ENCODE measurements around the gene HOXD3. TPM values are rescaled to one million over a fixed set of nuclear protein-coding genes. Genes with fewer than 3 reads are reported as not detected.
A peak's percentile ranks its signal among the peaks of the same experiment; 100 is the strongest.

HOXD3 gene
- total RNA-seq: 1.1 and 2.1 TPM in 2 replicates

GRCh38 chr2:176156807-176157498, at the start of gene HOXD3:
TSS of gene HOXD3 (plus strand) at chr2:176157307. CDS start at chr2:176169115, 11,808 bp downstream.
- Histone ChIP-seq H3K36me3 (ENCODE audit: insufficient read depth, low read length) (no peaks in the 10 kb centered on the region), H3K4me1 (ENCODE audit: insufficient read depth, low read length) (peaks cover 5% of the 10 kb centered on the region), H3K27ac (ENCODE audit: low read depth, low read length) (no peak within 1 kb of the TSS), H3K79me2 (ENCODE audit: insufficient read depth, low read length) (no peaks in the 10 kb centered on the region), H3K9me3 (ENCODE audit: low read depth, low read length) (no peaks in the 10 kb centered on the region), H3K27me3 (ENCODE audit: insufficient read depth, low read length) (peaks cover 30% of the 10 kb centered on the region), H3K4me3 (ENCODE audit: insufficient read depth, low read length) (no peak within 1 kb of the TSS), H3K4me2 (ENCODE audit: insufficient read depth, low read length) (no peak within 1 kb of the TSS), H2AFZ (ENCODE audit: low read length) (no peak within 1 kb of the TSS), H4K20me1 (ENCODE audit: insufficient read depth, low read length) (no peaks in the 10 kb centered on the region)
- no peak for DNase-seq (ENCODE audit: insufficient read length, low spot score, missing footprints)
- TF ChIP-seq CTCF (IDR thresholded peaks at IDR 0.05; ENCODE audit: extremely low read depth, low read depth, low read length): no peak

GRCh38 chr2:176107731-176108181, 49.4 kb upstream of the HOXD3 start:
- Histone ChIP-seq H2AFZ (ENCODE audit: low read length) (no peak overlapping the region), H3K4me2 (ENCODE audit: insufficient read depth, low read length) (no peak overlapping the region), H3K4me3 (ENCODE audit: insufficient read depth, low read length) (no peak overlapping the region), H3K36me3 (ENCODE audit: insufficient read depth, low read length) (no peaks in the 10 kb centered on the region), H3K79me2 (ENCODE audit: insufficient read depth, low read length) (no peaks in the 10 kb centered on the region), H3K4me1 (ENCODE audit: insufficient read depth, low read length) (peaks cover 3% of the 10 kb centered on the region), H3K27ac (ENCODE audit: low read depth, low read length) (no peak overlapping the region), H4K20me1 (ENCODE audit: insufficient read depth, low read length) (no peaks in the 10 kb centered on the region), H3K9me3 (ENCODE audit: low read depth, low read length) (no peaks in the 10 kb centered on the region), H3K27me3 (ENCODE audit: insufficient read depth, low read length) (peaks cover 91% of the 10 kb centered on the region)
- TF ChIP-seq CTCF (IDR thresholded peaks at IDR 0.05; ENCODE audit: extremely low read depth, low read depth, low read length): no peak
- DNase-seq (ENCODE audit: insufficient read length, low spot score, missing footprints): no peak

- no peaks in the 10 kb centered on the region for H3K4me1 ChIP-seq (ENCODE audit: insufficient read depth, low read length)
- H4K20me1 ChIP-seq (ENCODE audit: insufficient read depth, low read length): no peaks in the 10 kb centered on the region
- no peak overlapping the region for H3K4me3 ChIP-seq (ENCODE audit: insufficient read depth, low read length)
- H3K27me3 ChIP-seq (ENCODE audit: insufficient read depth, low read length): peaks cover 91% of the 10 kb centered on the region
- no peaks in the 10 kb centered on the region for H3K79me2 ChIP-seq (ENCODE audit: insufficient read depth, low read length)
- peak; percentile 80 for DNase-seq (ENCODE audit: insufficient read length, low spot score, missing footprints)
- no peak overlapping the region for H3K27ac ChIP-seq (ENCODE audit: low read depth, low read length)
- no peak overlapping the region for H3K4me2 ChIP-seq (ENCODE audit: insufficient read depth, low read length)
- H3K36me3 ChIP-seq (ENCODE audit: insufficient read depth, low read length): no peaks in the 10 kb centered on the region
- no peak for TF ChIP-seq CTCF (IDR thresholded peaks at IDR 0.05; ENCODE audit: extremely low read depth, low read depth, low read length)
- no peaks in the 10 kb centered on the region for H3K9me3 ChIP-seq (ENCODE audit: low read depth, low read length)
- H2AFZ ChIP-seq (ENCODE audit: low read length): no peak overlapping the region
Observed at GRCh38 chr2:176109192-176109901, 47.8 kb upstream of the HOXD3 start.

- Histone ChIP-seq H3K36me3 (ENCODE audit: insufficient read depth, low read length) (no peaks in the 10 kb centered on the region), H3K4me3 (ENCODE audit: insufficient read depth, low read length) (no peak overlapping the region), H3K4me2 (ENCODE audit: insufficient read depth, low read length) (no peak overlapping the region), H3K79me2 (ENCODE audit: insufficient read depth, low read length) (no peaks in the 10 kb centered on the region), H3K4me1 (ENCODE audit: insufficient read depth, low read length) (no peaks in the 10 kb centered on the region), H2AFZ (ENCODE audit: low read length) (no peak overlapping the region), H4K20me1 (ENCODE audit: insufficient read depth, low read length) (no peaks in the 10 kb centered on the region), H3K9me3 (ENCODE audit: low read depth, low read length) (no peaks in the 10 kb centered on the region), H3K27me3 (ENCODE audit: insufficient read depth, low read length) (peaks cover 91% of the 10 kb centered on the region), H3K27ac (ENCODE audit: low read depth, low read length) (no peak overlapping the region)
- no peak for DNase-seq (ENCODE audit: insufficient read length, low spot score, missing footprints)
- no peak for TF ChIP-seq CTCF (IDR thresholded peaks at IDR 0.05; ENCODE audit: extremely low read depth, low read depth, low read length)
Observed at GRCh38 chr2:176109946-176110345, 47.2 kb upstream of the HOXD3 start.

Data from osteoblast (primary cell).